WTC11 (cell line): Measurements from ENCODE around the gene STPG2. TPM values are rescaled to one million over a fixed set of nuclear protein-coding genes. Genes with fewer than 3 reads are reported as not detected.

ENCODE experiments used
- ATAC-seq: fragments of 200-7000 bp; cut with Tn5 transposase; 2 replicates; pipeline ENCODE4 v1.10.0; 2021; ENCODE audit warnings: mild to moderate bottlenecking, moderate library complexity
- CTCF ChIA-PET: fragments of 300-600 bp; sonication (Branson Sonifier 250); formaldehyde crosslinking; loops from one replicate; lab custom pipeline; 2021; ENCODE audit warnings: antibody characterized with exemption; lab: Charles Lee
- POLR2A ChIA-PET: fragments of 350-600 bp; sonication (Branson Sonifier 250); formaldehyde crosslinking; loops from one replicate; lab custom pipeline; 2021; ENCODE audit warnings: antibody characterized with exemption; lab: Charles Lee
- DNase-seq: peaks from one replicate; pipeline ENCODE4 v3.0.0; 2021; ENCODE audit warnings: low spot score
- H3K27ac Mint-ChIP-seq: 2 replicates; pipeline ENCODE4 v1.8.0; 2021; ENCODE audit warnings: mixed read lengths
- H3K27me3 Mint-ChIP-seq: 2 replicates; pipeline ENCODE4 v1.8.0; 2021; ENCODE audit warnings: low read depth, mild to moderate bottlenecking, moderate library complexity, mixed read lengths
- H3K36me3 Mint-ChIP-seq: 2 replicates; pipeline ENCODE4 v1.8.0; 2021; ENCODE audit warnings: mixed read lengths
- H3K4me1 Mint-ChIP-seq: 2 replicates; pipeline ENCODE4 v1.8.0; 2022; ENCODE audit warnings: mixed read lengths
- H3K4me3 Mint-ChIP-seq: 2 replicates; pipeline ENCODE4 v1.8.0; 2021; ENCODE audit warnings: mild to moderate bottlenecking, moderate library complexity, mixed read lengths
- H3K9me3 Mint-ChIP-seq: 2 replicates; pipeline ENCODE4 v1.8.0; 2021; ENCODE audit warnings: mixed read lengths
- KAT7 ChIP-seq: sonication (generic); formaldehyde crosslinking; IDR thresholded peaks from 2 replicates; pipeline ENCODE4 v1.8.1; 2023; ENCODE audit warnings: missing genetic modification reagents, mild to moderate bottlenecking, borderline replicate concordance
- MYBL2 ChIP-seq: sonication (generic); formaldehyde crosslinking; IDR thresholded peaks from 2 replicates; pipeline ENCODE4 v1.8.1; 2023; ENCODE audit warnings: mild to moderate bottlenecking, moderate library complexity, missing genetic modification reagents
- NFYB ChIP-seq: sonication (generic); formaldehyde crosslinking; conservative IDR thresholded peaks from 2 replicates; pipeline ENCODE4 v1.8.0; 2022; ENCODE audit warnings: low read depth, missing genetic modification reagents
- NR1H2 ChIP-seq: sonication (generic); formaldehyde crosslinking; IDR thresholded peaks from 2 replicates; pipeline ENCODE4 v1.9.0; 2021; ENCODE audit warnings: mild to moderate bottlenecking, moderate library complexity, missing genetic modification reagents
- RORB ChIP-seq: fragments of 250-450 bp; sonication (Bioruptor Pico); IDR thresholded peaks from 2 replicates; pipeline ENCODE4 v1.9.0; 2021; ENCODE audit warnings: mild to moderate bottlenecking
- SMAD4 ChIP-seq: sonication (generic); formaldehyde crosslinking; IDR thresholded peaks from 2 replicates; pipeline ENCODE4 v1.8.0; 2022; ENCODE audit warnings: mild to moderate bottlenecking, missing genetic modification reagents
- TCF7 ChIP-seq: sonication (generic); formaldehyde crosslinking; IDR thresholded peaks from 2 replicates; pipeline ENCODE4 v1.8.0; 2022; ENCODE audit warnings: mild to moderate bottlenecking, low read depth, missing genetic modification reagents, moderate library complexity
- TEAD1 ChIP-seq: sonication (generic); formaldehyde crosslinking; IDR thresholded peaks from 2 replicates; pipeline ENCODE4 v1.8.0; 2022; ENCODE audit warnings: mild to moderate bottlenecking, missing genetic modification reagents
- TEAD4 ChIP-seq: sonication (generic); formaldehyde crosslinking; IDR thresholded peaks from 2 replicates; pipeline ENCODE4 v1.8.0; 2022; ENCODE audit warnings: mild to moderate bottlenecking, missing genetic modification reagents
- ZNF232 ChIP-seq: sonication (generic); formaldehyde crosslinking; IDR thresholded peaks from 2 replicates; pipeline ENCODE4 v1.8.0; 2022; ENCODE audit warnings: mild to moderate bottlenecking, missing genetic modification reagents
- total RNA-seq: library from RNA; stranded (reverse); gene quantifications from 3 replicates; pipeline ENCODE4 v1.2.3, GENCODE V29; 2021
- TF ChIP-seq, protein P1 (sequence below): sonication (generic); formaldehyde crosslinking; IDR thresholded peaks from 2 replicates; pipeline ENCODE4 v1.8.1; 2023; ENCODE audit warnings: mild to moderate bottlenecking, missing genetic modification reagents
- TF ChIP-seq, protein P2 (sequence below): fragments of 200-600 bp; IDR thresholded peaks from 2 replicates; pipeline ENCODE4 v1.8.0; 2022; ENCODE audit warnings: antibody characterized with exemption
- TF ChIP-seq, protein P3 (sequence below): sonication (generic); formaldehyde crosslinking; IDR thresholded peaks from 2 replicates; pipeline ENCODE4 v1.8.1; 2023; ENCODE audit warnings: mild to moderate bottlenecking, missing genetic modification reagents, moderate library complexity
- TF ChIP-seq, protein P4 (sequence below): sonication (generic); formaldehyde crosslinking; IDR thresholded peaks from 2 replicates; pipeline ENCODE4 v1.8.1; 2022; ENCODE audit warnings: mild to moderate bottlenecking, moderate library complexity, missing genetic modification reagents
- TF ChIP-seq, protein P5 (sequence below): sonication (generic); formaldehyde crosslinking; IDR thresholded peaks from 2 replicates; pipeline ENCODE4 v1.8.1; 2022; ENCODE audit warnings: mild to moderate bottlenecking, missing genetic modification reagents, moderate library complexity, borderline replicate concordance
- TF ChIP-seq, protein P6 (sequence below): fragments of 250-450 bp; sonication (Bioruptor Pico); conservative IDR thresholded peaks from 2 replicates; pipeline ENCODE4 v1.9.0; 2021; ENCODE audit warnings: mild to moderate bottlenecking

STPG2 gene
- total RNA-seq, 1 experiment from 2014 or later = 0.17 TPM

DNA sequence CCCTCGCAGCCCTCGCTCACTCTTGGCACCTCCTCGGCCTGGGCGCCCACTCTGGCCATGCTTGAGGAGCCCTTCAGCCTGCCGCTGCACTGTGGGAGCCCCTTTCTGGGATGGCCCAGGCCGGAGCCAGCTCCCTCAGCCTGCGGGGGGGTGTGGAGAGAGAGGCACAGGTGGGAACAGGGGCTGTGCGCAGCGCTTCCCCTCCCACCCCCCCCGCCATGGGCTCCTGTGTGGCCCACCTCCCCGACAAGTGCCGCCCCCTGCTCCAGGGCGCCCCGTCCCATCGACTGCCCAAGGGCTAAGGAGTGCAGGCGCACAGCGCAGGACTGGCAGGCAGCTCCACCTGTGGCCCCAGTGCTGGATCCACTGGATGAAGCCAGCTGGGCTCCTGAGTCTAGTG is 220.2 kb downstream of the STPG2 start:
- DNase-seq (no peak), ATAC-seq (no peak)
- ChIA-PET POLR2A (no interaction called here), CTCF (no interaction called here)
- H3K36me3 Mint-ChIP-seq = peaks cover 8% of the 10 kb centered on the region
- H3K27me3 Mint-ChIP-seq = no peaks in the 10 kb centered on the region
- peaks cover 13% of the 10 kb centered on the region for H3K9me3 Mint-ChIP-seq
- no peak overlapping the region for H3K4me3 Mint-ChIP-seq
- no peak overlapping the region for H3K27ac Mint-ChIP-seq
- TF ChIP-seq, protein P1, sequence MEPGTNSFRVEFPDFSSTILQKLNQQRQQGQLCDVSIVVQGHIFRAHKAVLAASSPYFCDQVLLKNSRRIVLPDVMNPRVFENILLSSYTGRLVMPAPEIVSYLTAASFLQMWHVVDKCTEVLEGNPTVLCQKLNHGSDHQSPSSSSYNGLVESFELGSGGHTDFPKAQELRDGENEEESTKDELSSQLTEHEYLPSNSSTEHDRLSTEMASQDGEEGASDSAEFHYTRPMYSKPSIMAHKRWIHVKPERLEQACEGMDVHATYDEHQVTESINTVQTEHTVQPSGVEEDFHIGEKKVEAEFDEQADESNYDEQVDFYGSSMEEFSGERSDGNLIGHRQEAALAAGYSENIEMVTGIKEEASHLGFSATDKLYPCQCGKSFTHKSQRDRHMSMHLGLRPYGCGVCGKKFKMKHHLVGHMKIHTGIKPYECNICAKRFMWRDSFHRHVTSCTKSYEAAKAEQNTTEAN (CRISPR knock-in tag) = no peak
- TF ChIP-seq, protein P2, sequence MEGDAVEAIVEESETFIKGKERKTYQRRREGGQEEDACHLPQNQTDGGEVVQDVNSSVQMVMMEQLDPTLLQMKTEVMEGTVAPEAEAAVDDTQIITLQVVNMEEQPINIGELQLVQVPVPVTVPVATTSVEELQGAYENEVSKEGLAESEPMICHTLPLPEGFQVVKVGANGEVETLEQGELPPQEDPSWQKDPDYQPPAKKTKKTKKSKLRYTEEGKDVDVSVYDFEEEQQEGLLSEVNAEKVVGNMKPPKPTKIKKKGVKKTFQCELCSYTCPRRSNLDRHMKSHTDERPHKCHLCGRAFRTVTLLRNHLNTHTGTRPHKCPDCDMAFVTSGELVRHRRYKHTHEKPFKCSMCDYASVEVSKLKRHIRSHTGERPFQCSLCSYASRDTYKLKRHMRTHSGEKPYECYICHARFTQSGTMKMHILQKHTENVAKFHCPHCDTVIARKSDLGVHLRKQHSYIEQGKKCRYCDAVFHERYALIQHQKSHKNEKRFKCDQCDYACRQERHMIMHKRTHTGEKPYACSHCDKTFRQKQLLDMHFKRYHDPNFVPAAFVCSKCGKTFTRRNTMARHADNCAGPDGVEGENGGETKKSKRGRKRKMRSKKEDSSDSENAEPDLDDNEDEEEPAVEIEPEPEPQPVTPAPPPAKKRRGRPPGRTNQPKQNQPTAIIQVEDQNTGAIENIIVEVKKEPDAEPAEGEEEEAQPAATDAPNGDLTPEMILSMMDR = no peak
- no peak for TF ChIP-seq NFYB (CRISPR knock-in tag)
- TF ChIP-seq, protein P3, sequence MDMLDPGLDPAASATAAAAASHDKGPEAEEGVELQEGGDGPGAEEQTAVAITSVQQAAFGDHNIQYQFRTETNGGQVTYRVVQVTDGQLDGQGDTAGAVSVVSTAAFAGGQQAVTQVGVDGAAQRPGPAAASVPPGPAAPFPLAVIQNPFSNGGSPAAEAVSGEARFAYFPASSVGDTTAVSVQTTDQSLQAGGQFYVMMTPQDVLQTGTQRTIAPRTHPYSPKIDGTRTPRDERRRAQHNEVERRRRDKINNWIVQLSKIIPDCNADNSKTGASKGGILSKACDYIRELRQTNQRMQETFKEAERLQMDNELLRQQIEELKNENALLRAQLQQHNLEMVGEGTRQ = no peak
- TF ChIP-seq MYBL2 = no peak
- TF ChIP-seq TCF7 (CRISPR knock-in tag) = no peak
- no peak for TF ChIP-seq SMAD4 (CRISPR knock-in tag)
- H3K4me1 Mint-ChIP-seq = no peaks in the 10 kb centered on the region

DNA sequence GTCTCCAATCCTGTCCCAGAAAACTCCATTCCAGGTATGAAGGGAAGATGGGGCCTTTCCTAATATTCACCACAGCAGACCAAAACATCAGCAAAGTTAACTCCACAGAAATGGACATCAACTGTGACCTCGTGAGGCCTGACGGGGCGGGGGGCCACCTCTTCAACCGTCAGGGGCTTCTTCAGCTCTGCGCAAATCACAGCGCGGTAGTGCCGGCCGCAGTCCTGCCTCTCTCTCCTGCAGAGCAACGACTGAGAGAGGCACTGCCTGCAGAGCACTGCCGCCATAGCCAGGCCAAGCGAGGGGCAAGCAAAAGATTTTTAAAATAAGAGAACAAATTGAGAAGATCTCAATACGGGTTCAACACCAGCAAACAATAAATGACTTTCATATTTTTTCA is 226.2 kb downstream of the STPG2 start:
- CTCF ChIA-PET = no interaction called here
- Mint-ChIP-seq H3K27me3 (peaks cover 5% of the 10 kb centered on the region), H3K9me3 (no peaks in the 10 kb centered on the region), H3K4me1 (no peaks in the 10 kb centered on the region), H3K36me3 (no peaks in the 10 kb centered on the region), H3K4me3 (no peak overlapping the region), H3K27ac (no peak overlapping the region)
- ATAC-seq (no peak), DNase-seq (no peak)
- TF ChIP-seq ZNF232 (CRISPR knock-in tag) (no peak), RORB (CRISPR knock-in tag) (no peak), NR1H2 (CRISPR knock-in tag) (no peak), KAT7 (CRISPR knock-in tag) (no peak), TEAD4 (no peak), TEAD1 (no peak)
- TF ChIP-seq, protein P4, sequence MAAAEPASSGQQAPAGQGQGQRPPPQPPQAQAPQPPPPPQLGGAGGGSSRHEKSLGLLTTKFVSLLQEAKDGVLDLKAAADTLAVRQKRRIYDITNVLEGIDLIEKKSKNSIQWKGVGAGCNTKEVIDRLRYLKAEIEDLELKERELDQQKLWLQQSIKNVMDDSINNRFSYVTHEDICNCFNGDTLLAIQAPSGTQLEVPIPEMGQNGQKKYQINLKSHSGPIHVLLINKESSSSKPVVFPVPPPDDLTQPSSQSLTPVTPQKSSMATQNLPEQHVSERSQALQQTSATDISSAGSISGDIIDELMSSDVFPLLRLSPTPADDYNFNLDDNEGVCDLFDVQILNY (CRISPR knock-in tag) = no peak
- TF ChIP-seq, protein P5, sequence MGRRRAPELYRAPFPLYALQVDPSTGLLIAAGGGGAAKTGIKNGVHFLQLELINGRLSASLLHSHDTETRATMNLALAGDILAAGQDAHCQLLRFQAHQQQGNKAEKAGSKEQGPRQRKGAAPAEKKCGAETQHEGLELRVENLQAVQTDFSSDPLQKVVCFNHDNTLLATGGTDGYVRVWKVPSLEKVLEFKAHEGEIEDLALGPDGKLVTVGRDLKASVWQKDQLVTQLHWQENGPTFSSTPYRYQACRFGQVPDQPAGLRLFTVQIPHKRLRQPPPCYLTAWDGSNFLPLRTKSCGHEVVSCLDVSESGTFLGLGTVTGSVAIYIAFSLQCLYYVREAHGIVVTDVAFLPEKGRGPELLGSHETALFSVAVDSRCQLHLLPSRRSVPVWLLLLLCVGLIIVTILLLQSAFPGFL (CRISPR knock-in tag) = no peak
- TF ChIP-seq, protein P6, sequence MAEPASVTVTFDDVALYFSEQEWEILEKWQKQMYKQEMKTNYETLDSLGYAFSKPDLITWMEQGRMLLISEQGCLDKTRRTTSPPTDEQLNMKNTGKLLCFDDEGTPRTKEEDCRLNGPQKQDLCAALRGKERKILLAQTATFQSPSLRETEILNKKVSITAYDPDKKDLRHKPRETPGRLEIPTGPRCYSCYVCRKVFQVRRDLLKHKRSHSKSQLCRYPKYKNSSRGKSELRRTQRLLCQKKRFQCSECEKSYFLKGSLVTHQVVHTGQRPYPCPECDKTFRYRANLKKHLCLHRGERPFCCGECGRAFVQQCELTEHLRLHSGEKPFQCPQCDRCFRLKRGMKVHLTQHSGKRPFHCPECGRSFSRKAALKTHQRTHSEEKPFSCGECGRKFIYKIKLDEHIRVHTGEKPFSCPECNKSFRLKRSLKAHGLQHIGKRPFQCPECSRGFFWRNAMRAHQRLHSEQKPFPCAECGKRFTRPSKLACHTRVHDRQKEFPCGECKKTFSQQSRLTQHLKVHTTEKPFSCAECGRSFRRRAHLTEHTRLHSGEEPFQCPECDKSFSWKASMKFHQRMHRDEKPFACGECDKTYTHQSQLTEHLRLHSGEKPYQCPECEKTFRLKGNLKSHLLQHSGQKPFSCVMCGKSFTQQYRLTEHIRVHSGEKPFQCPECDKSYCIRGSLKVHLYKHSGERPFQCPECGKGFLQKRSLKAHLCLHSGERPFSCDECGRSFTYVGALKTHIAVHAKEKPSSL (CRISPR knock-in tag) = no peak
- POLR2A ChIA-PET = no interaction called here
